NCI-H2171 treated with DMSO at 0.1 percent for 48 hours (cell line): ENCODE results near the gene MPC1.
"Not testable (repeated sequence)": the region's sequence is repeated elsewhere in the genome, so short reads cannot be mapped to it uniquely, and the experiment has no call there.

Experiments used
- DNase-seq: peaks from one replicate; lab custom pipeline; 2025; lab: John Stamatoyannopoulos, UW

MPC1 gene

DNA sequence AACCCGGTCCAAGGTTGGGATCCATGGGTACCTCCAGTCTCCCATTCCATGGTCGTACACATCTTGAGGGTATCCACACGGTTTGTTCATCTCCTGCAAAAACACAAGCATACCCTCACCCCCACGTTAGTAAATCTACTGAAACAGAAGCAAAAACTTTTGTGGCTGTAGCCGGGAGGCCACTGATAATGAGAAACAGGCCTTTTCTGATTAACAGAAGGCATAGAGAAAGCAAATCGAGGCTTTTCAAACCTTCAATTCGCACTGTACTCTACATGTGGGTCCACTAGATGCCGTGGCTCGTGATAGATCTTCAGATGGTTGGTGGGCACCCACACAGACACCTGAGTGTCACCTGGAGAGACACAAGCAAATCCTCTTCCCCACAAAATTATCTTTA lies 37.1 kb downstream of the MPC1 start:
- DNase-seq = not testable (repeated sequence)

DNA sequence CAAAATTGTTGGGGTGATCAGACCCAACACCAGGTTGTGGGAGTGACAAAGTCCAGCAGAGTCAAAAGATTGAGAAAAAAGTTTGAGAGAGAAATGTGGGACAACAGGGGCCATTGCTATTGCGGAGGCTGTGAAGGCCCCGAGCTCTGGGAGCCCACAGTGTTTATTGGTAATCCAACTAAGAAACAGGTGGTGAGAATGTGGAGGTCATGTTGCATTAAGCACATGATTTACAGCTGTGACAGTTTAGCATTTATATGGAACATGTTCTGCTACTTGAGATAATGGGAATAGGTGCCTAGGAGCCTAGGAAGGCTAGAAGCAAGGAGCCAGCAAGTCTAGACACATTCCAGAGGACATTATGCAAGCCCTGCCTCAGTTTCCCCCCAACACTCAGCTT lies 37.8 kb downstream of the MPC1 start:
- not testable (repeated sequence) for DNase-seq

DNA sequence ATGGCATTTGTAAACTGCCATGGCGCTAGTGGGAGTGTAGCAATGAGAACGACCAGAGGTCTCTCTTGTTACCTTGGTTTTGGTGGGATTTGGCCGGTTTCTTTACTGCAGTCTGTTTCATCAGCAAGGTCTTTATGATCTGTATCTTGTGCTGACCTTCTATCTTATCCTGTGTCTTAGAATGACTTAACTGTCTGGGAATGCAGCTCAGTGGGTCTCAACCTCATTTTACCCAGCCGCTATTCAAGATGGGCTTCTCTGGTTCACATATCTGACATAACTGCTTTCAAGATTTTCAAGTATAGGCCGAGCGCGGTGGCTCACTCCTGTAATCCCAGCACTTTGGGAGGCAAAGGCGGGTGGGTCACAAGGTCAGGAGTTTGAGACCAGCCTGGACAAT lies 38.5 kb downstream of the MPC1 start:
- no peak for DNase-seq

DNA sequence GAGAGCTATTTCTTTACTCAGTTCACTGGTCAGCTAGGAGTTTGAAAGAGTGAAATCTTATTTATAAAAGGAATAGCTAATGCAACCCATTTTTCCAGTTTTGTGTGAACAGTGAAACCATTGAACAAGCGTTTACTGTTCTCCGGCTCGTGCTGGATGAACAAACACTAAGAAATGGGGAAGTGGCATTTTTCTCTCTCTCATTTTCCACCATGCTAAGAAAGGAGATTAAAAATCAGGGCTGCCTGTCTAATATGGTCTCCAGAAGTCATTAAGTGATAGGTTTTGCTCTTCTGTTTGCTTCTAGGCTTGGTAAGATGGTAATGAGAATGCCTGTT lies 39.6 kb downstream of the MPC1 start:
- no peak for DNase-seq

DNA sequence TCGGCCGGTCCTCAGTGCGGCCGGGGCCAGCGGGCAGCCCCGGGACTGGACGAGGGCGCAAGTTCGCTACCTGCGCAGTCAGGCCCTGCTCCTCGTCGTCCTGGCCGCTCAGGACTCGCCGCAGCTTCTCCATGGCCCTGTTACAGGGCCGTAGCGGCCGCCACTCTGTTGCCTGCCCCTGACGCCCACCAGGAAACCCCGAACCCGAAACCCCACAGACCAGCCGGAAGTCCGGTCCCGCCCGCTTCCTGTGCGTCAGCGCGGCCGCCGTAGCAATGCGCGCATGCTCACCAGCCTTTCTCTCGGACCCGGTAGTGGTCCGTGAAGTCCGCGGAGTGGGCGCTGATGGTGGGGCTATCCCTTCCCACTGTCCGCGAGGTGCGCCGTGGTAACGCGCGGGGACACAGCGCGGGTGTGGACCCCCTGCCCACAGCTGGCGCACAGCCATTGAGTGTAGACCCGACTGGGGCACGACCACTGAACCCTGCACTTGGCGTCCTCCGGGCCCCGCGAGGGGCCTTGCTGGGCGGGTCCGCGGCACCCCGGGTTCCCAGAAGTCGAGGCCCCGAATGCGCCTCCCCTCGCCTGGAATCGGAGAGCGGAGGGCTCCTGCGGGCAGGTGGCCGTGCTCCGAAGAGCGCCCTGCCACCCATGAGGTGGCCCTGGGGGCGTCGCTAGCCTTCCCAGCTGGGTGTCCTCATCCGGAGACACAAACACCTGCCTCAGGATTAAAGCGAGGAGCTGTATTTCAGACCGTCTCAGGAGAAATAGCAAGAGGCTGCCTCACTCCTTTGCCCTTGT lies 40.2 kb downstream of the MPC1 start, which contains the start of gene SFT2D1:
Gene SFT2D1, minus strand, starts transcription at position 197 of the 801 bp plus-strand sequence. Its CDS starts 64 bp downstream, at position 133.
- peak; percentile 59 for DNase-seq

DNA sequence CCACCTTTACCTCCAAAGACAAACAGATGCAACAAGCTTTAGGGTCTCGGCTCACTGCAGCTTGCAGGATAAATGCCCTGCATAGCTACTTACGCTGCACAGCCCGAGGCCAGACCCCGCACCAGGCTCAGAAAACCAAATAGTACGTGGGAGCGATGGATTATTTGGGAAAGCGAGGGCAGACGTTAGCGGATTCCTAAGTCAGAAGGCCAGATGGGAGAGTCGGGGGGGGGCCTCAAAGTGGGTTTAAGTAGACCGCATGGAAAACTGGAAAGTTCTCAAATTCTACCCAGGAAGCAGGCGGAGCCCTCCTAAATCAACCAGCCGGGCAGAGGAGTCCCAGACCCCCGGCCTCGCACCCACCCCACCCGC lies 40.8 kb downstream of the MPC1 start:
- DNase-seq = no peak

DNA sequence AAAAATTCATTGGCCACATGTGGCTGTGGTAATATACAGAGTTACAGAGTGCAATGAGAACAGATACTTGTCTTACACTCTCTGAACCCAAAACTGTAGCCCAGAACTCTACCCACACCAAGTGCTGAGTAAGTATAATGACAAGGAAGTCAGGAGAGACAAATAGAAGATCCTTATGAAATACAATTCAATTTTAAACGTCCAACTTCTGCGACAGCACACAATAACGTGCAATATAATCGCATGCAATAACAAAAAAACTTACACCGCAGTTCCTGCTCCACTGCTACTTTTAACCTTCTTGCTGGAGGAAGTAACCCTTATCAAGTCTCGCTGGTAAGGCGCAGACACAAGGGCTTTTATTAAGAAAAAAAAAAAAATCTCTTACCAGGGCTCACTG lies 41.3 kb downstream of the MPC1 start:
- DNase-seq = no peak

DNA sequence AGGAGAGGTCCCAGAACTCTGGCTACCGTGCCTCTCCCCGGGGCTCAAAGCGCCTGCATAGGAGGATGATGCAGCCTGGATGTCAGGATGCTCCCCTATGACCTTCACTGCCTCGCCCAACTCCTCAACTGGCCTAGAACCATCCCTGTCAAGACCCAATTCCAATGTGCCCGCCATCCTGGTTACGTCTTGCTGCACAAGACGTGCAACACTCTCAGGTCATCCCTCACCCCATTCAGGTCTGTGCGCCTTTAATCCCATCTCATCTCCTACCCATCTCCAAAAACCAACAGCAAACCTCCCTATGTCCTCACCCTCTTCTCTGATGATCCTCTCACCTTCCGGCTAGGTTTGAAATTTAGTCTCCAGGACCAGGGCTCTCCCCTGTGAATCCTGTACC lies 43.9 kb downstream of the MPC1 start:
- DNase-seq = no peak

DNA sequence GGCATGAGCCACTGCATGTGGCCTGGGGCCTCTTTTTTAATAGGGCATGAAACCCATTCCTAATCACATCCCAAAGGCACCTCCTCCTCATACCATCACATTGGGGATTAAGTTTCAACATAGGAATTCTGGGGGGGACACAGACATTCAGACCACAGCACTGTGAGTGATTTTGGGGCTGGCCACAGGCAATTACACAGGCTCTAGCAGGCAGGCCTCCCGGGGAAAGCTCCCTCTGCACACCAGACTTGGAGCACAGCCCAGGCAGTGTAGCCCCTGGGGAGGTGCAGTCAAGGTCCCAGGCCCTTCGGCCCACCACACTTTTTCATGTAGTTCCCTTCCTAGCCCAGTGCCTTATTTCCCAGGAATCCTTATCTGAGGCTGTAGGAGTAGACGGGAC lies 45.9 kb downstream of the MPC1 start:
- DNase-seq = no peak

DNA sequence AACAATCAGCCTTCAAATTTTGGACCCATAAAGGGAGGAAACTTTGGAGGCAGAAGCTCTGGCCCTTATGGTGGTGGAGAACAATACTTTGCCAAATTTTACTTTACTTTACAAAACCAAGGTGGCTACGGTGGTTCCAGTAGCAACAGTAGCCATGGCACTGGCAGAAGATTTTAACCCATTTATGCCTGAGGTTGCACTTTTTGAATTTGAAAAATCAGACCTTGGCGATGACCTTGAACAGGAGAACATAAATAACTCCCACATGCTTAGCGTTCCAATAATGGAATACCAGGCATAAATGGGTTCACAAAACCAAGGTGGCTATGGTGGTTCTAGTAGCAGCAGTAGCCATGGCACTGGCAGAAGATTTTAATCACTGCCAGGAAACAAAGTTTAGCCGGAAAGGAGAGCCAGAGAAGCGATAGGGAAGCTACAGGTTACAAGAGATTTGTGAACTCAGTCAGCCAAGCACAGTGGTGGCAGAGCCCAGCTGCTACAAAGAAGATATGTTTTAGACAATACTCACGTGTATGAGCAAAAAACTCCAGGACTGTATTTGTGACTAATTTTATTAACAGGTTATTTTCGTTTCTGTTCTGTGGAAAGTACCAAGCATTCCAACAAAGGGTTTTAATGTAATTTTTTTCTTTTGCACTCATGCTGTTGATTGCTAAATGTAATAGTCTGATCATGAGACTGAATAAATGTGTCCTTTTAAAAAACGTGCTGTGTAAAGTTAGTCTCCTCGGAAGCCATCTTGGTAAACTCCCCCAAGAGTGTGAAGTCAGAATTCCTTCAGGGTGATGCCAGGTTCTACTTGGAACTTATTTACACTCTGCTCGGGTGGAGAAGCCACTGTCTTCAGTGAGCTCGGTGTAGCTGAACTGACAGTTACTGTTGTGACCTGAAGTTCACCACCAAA lies 47.1 kb downstream of the MPC1 start:
- DNase-seq = no peak

DNA sequence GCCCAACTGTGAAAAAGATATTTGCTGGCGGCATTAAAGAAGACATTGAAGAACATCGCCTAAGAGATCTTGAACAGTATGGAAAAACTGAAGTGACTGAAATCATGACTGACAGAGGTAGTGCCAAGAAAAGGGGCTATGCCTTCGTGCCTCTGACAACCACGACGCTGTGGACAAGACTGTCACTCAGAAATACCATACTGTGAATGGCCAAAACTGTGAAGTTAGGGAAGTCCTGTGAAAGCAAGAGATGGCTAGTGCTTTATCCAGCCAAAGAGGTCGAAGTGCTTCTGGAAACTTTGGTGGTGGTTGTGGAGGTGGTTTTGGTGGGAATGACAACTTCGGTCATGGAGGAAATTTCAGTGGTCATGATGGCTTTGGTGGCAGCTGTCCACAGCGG lies 47.9 kb downstream of the MPC1 start:
- no peak for DNase-seq

DNA sequence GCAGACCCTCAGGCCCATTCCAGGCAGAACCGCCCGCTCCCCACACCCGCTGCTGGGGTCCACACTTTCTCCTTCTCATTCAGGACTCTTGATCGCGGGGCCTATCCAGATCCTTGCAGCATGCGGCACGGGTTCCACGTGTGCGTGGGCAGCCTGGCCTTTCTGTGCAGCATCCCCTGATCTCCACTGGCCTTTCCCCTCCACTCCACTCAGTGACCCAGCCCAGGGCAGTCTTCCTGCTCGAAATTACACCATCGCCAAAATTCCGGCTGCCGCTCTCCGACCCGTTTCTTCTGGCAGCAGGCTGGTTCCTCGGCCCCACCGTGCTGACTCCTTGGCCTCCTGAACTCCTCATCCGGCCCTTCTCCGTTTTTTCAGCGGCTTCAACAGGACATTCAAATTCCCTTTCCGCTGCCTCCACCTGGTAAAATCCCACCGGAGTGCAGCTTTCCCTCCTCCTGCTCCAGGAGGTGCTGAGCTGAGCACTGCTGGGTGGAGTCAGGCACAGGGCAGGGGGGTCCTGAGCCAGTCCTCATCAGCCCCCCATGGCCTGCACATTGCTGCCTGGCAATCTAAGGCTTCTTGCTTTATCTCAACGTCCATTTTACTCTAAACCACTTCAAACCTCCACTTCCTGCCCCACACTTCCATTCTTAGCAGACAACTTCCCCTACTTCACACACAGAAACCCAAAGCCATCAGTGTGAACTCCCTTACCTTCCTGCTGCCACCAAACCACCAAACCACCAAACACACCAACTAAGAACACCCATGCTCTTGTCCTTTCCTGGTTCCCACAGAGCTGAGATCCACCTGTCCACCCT lies 49.4 kb downstream of the MPC1 start:
- DNase-seq = no peak

DNA sequence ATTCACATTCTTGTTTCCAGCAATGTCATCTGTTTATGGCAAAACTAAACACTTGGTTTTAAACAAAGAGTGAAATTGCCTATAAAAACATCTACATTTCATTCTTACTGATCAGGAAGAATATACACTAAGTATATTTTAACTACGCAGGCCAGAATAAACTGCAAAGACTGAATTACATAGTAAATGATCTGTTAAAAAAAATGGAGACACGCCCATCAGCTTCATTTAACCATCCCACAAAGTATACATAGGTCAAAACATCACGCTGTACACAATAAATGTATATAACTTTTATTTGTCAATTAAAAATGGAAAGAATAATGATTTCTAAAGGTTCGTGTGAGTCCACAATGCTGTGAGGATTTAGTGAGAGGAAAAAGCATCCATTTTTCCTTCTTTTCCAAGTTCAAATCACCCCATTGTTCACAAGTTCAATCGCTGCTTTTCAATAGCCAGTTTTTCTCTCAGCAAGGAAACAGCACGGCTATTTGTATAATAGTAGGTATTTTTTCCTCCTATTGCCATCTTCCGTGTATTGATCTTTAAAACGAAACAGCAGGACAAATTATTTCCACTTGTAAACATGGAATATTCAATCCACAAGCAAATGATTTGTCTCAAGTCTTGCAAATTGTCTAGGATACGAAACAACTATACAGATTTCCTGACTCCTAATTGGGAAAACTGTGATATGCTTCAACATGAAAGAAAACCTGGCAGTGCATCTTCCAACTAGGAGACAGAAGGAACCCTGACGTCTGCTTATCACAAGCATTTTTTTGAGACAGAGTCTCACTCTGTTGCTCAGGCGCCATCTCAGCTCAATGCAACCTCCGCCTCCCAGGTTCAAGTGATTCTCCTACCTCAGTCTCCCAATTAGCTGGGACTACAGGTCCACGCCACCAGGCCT lies 51.0 kb downstream of the MPC1 start:
- DNase-seq = no peak

DNA sequence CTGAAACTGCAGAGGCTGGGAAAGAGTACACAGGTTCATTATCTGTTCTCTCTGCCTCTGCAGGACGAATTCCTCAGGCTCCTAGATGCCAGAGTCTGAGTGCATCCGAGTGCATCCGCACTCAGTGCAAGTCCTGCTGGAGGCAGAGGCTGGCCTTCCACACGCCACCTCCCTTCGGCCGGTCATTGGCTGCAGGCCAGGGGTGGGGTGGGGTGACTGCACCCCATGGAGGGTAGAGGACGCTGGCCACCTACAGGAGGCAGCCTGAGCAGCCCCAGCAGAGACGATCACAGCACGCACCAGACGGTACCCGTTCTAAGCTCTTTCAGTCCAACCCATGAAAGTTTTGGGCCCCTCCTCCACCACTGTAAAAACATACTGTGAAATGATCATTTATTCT lies 52.1 kb downstream of the MPC1 start:
- DNase-seq = no peak

DNA sequence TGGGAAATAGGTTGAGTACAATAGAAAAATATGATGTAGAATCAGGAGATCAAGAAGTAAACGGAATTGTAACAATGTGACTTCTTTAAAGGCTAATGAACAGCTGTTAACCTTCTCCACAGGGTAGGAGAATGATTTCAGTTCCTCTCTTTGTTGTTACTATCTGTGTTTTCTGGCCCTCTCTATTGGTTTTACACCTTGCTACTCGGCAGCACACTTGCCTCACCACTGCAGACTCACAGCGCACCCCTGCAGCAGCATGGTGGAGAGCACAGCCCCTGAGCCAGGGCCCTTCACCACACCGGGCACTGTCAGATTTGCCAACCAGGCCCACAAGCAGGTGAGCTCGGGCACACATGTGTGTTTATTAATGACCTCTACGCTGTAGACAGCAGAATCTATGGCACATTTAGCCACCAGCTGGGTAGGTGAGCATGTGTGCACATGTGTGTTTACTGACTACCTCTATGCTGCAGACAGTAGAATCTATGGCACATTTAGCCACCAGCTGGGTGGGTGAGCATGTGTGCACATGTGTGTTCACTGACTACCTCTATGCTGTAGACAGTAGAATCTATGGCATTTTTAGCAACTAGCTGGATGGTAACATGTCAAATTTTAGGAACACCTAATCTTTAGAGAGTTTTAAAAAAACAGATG lies 57.2 kb downstream of the MPC1 start:
- no peak for DNase-seq

DNA sequence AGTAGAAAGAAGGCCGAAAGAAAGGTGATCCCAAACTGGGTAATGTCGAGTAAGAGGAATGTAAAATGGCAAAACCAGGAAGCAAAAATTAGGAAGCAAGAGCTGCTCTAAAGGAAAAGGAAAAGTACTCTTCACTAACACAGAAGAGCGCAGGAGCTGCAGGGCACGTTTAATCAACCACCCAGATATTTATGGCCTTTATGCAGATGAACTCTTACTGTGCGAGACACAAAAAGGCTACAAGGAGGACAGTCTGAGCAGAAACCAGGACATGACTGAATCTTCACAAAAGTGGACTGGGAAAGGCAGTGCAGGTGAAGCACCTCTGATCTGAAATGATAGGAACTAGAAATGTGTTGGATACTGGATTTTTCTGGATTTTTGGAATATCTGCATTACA lies 59.3 kb downstream of the MPC1 start:
- no peak for DNase-seq

DNA sequence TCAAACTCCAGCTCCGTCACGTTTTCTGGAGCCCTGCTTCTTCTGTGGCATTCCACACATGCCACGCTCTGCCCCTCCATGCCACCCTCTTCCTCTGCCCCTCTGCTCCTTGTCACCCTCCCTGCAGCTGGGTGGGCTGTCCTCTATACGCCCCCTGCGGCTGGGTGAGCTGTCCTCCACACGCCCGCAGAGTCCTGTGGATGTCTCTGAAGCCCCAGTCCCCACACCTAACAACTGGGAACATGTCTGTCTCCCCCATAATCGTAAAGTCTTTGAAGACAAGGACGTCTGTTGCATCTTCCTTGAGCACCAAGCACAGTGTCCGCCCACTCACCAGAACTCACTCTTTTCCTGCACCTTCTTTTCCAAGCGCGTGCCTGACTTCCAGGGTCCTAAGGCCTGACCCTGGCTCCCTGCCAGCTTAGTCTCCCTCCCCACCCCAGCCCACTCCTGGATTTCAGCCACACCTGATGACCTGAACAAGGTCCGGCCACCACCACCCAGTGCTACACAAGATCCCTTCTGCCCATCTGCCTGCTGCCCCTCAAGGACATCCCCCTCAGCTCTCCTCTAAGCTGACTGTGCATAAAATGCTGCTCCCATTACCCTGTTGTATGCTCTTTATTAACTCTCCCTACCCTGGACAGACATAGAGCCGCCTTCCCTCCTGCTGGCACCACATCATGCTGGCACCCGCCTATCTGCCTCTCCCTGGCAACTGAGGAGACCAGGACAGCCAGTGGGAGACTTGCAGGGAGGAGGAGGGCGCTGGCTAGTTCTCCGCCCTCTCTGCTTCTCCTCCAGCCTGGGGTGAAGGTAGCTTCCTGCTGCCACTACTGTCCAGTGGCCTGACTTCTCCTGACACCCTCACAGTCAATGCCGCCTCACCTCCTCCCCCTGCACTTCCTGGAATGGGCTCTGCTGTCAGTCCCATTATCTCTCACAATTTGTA lies 63.8 kb downstream of the MPC1 start:
- no peak for DNase-seq

DNA sequence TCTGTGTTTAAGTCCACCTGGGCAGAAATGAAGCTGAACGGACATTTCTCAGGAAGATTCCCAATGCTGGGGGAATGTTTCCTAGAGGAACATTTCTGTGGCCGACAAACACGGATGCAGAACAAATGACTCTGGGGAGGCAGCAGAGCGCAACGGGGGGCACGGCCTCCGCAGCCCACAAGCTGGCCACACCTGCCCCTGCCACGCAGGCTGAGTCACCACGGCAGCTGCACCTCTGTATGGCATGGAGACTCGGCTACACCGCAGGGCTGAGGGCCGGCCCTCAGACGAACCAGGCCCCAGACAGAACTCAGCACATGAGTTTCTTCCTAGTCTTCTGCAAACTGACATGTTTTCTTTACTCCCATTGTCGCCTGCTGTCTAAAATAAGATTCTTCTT lies 64.5 kb downstream of the MPC1 start:
- DNase-seq = no peak
